PC-3 (cell line): ENCODE data around the gene LYPD5. TPM values are rescaled to one million over a fixed set of nuclear protein-coding genes. Genes with fewer than 3 reads are reported as not detected.
A peak's percentile ranks its signal among the peaks of the same experiment; 100 is the strongest.

Experiments used
- ATAC-seq: fragments of 200-7000 bp; cut with Tn5 transposase; 2 replicates; pipeline ENCODE4 v1.9.1; 2020; ENCODE audit warnings: mild to moderate bottlenecking, moderate library complexity
- BruUV-seq: library from RNA; stranded (reverse); fragments of 400-500 nt; replicated peaks from 2 replicates; lab custom pipeline; 2021; lab: Mats Ljungman, UMichigan
- CTCF ChIA-PET: fragments of 300-600 bp; sonication (Branson Sonifier 250); formaldehyde crosslinking; loops from one replicate; lab custom pipeline; 2022; ENCODE audit warnings: antibody characterized with exemption; lab: Charles Lee
- POLR2A ChIA-PET: fragments of 300-600 bp; sonication (Branson Sonifier 250); formaldehyde crosslinking; loops from one replicate; lab custom pipeline; 2022; ENCODE audit warnings: antibody characterized with exemption; ENCODE audit not compliant: unreplicated experiment; lab: Charles Lee
- DNase-seq: peaks from one replicate; pipeline ENCODE4 v3.0.0-alpha.2; 2015
- H2AFZ ChIP-seq: fragments of 300-600 bp; sonication (generic); 2 replicates; pipeline ENCODE4 v1.6.0; 2016; ENCODE audit warnings: antibody characterized with exemption, low read length
- H3F3A ChIP-seq: fragments of 300-600 bp; sonication (generic); one replicate; pipeline ENCODE4 v1.6.0; 2017; ENCODE audit warnings: antibody characterized with exemption, low read length, control low read depth, mild to moderate bottlenecking; ENCODE audit not compliant: unreplicated experiment
- H3K27ac ChIP-seq: fragments of 300-600 bp; sonication (generic); 2 replicates; pipeline ENCODE4 v1.5.1; 2016; ENCODE audit warnings: mild to moderate bottlenecking, low read length
- H3K27me3 ChIP-seq: fragments of 300-600 bp; sonication (generic); 2 replicates; pipeline ENCODE4 v1.6.1; 2016; ENCODE audit warnings: low read length, mixed read lengths
- H3K36me3 ChIP-seq: fragments of 300-600 bp; sonication (generic); 2 replicates; pipeline ENCODE4 v1.6.1; 2016; ENCODE audit warnings: low read depth, mixed run types, low read length, mixed read lengths
- H3K4me1 ChIP-seq: fragments of 300-600 bp; sonication (generic); 2 replicates; pipeline ENCODE4 v1.5.1; 2016; ENCODE audit warnings: low read length; ENCODE audit not compliant: insufficient read depth
- H3K4me2 ChIP-seq: fragments of 300-600 bp; sonication (generic); 2 replicates; pipeline ENCODE4 v1.6.0; 2016; ENCODE audit warnings: low read length
- H3K4me3 ChIP-seq: fragments of 300-600 bp; sonication (generic); 2 replicates; pipeline ENCODE4 v1.5.1; 2016; ENCODE audit warnings: mild to moderate bottlenecking, low read length, mixed read lengths
- H3K79me2 ChIP-seq: fragments of 300-600 bp; sonication (generic); 2 replicates; pipeline ENCODE4 v1.6.1; 2017; ENCODE audit warnings: low read length, mixed read lengths
- H3K9ac ChIP-seq: fragments of 300-600 bp; sonication (generic); 2 replicates; pipeline ENCODE4 v1.6.0; 2016; ENCODE audit warnings: mild to moderate bottlenecking, low read length
- H3K9me2 ChIP-seq: fragments of 300-600 bp; sonication (generic); replicated peaks from 2 replicates; pipeline ENCODE4 v1.6.1; 2016; ENCODE audit warnings: mixed run types, low read length, mixed read lengths
- H3K9me3 ChIP-seq: fragments of 300-600 bp; sonication (generic); 2 replicates; pipeline ENCODE4 v1.6.1; 2016; ENCODE audit warnings: low read length, mixed read lengths
- H4K20me1 ChIP-seq: fragments of 300-600 bp; sonication (generic); 2 replicates; pipeline ENCODE4 v1.6.1; 2016; ENCODE audit warnings: low read length, mixed read lengths
- EZH2 ChIP-seq: fragments of 300-600 bp; sonication (generic); IDR thresholded peaks from one replicate; pipeline ENCODE4 v1.6.1; 2017; ENCODE audit warnings: antibody characterized with exemption, mild to moderate bottlenecking, low read length; ENCODE audit not compliant: unreplicated experiment
- EZH2phosphoT487 ChIP-seq: fragments of 300-600 bp; sonication (generic); IDR thresholded peaks from 2 replicates; pipeline ENCODE4 v1.6.1; 2018; ENCODE audit warnings: mild to moderate bottlenecking, antibody characterized with exemption, low read length, borderline replicate concordance
- intact Hi-C: fragments of 100-400 bp; cut with micrococcal nuclease; formaldehyde crosslinking; loops from 2 replicates; pipeline ENCODE4 v1.9.0; 2023
- total RNA-seq: library from RNA; depleted of rRNA; stranded (reverse); fragments of >200 nt; gene quantifications from 2 replicates; pipeline ENCODE4 v1.2.3, GENCODE V29; 2014
- TF ChIP-seq, protein P1 (sequence below): fragments of 300-600 bp; sonication (generic); conservative IDR thresholded peaks from 2 replicates; pipeline ENCODE4 v1.5.1; 2017; ENCODE audit warnings: antibody characterized with exemption, low read depth, mild to moderate bottlenecking, low read length

The LYPD5 gene
- total RNA-seq, 1 experiment from 2014 or later = 6.8 TPM

GRCh38 chr19:43789029-43789428 is 13.2 kb downstream of the LYPD5 start:
- Histone ChIP-seq H3K36me3 (no peaks in the 10 kb centered on the region), H3K4me1 (peaks cover 18% of the 10 kb centered on the region), H3K27me3 (no peaks in the 10 kb centered on the region), H3K27ac (no peak overlapping the region), H3K4me2 (no peak overlapping the region), H3K9me2 (no peaks in the 10 kb centered on the region), H3F3A (no peaks in the 10 kb centered on the region), H4K20me1 (no peaks in the 10 kb centered on the region), H3K9me3 (no peaks in the 10 kb centered on the region), H2AFZ (no peak overlapping the region), H3K4me3 (no peak overlapping the region), H3K79me2 (no peaks in the 10 kb centered on the region), H3K9ac (no peak overlapping the region)
- ATAC-seq = no peak
- CTCF ChIA-PET = no interaction called here
- BruUV-seq = no TSS peak
- TF ChIP-seq EZH2 = no peak
- TF ChIP-seq, protein P1, sequence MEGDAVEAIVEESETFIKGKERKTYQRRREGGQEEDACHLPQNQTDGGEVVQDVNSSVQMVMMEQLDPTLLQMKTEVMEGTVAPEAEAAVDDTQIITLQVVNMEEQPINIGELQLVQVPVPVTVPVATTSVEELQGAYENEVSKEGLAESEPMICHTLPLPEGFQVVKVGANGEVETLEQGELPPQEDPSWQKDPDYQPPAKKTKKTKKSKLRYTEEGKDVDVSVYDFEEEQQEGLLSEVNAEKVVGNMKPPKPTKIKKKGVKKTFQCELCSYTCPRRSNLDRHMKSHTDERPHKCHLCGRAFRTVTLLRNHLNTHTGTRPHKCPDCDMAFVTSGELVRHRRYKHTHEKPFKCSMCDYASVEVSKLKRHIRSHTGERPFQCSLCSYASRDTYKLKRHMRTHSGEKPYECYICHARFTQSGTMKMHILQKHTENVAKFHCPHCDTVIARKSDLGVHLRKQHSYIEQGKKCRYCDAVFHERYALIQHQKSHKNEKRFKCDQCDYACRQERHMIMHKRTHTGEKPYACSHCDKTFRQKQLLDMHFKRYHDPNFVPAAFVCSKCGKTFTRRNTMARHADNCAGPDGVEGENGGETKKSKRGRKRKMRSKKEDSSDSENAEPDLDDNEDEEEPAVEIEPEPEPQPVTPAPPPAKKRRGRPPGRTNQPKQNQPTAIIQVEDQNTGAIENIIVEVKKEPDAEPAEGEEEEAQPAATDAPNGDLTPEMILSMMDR = no peak
- no peak for TF ChIP-seq EZH2phosphoT487
- peak; percentile 44 for DNase-seq
- POLR2A ChIA-PET = no interaction called here
- intact Hi-C loops = no loop called here

DNA sequence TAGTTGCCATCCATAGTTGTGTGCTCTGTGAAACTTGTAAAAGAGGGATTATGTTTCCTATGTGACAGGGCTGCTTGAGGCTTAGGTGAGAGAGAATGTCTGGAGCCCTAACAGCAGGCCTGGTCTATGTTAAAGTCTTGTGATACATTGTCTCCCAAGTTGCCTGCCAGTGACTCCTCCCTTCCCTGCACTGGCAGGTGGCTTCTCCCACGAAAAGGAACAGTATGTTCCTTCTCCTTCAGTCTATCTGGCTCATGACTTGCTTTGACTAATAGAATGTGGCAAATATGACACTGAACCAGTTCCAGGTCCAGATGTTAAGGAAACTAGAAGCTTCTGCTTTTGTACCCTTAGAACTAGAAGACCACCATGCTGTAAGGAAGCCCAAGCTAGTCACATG is 15.6 kb downstream of the LYPD5 start:
- no TSS peak for BruUV-seq
- Histone ChIP-seq H3K4me2 (no peak overlapping the region), H2AFZ (no peak overlapping the region), H3K9me2 (no peaks in the 10 kb centered on the region), H3K4me3 (no peak overlapping the region), H3K9me3 (no peaks in the 10 kb centered on the region), H3K79me2 (no peaks in the 10 kb centered on the region), H3K36me3 (no peaks in the 10 kb centered on the region), H3K9ac (no peak overlapping the region), H3K4me1 (peaks cover 25% of the 10 kb centered on the region), H3F3A (no peaks in the 10 kb centered on the region), H3K27me3 (no peaks in the 10 kb centered on the region), H3K27ac (no peak overlapping the region), H4K20me1 (no peaks in the 10 kb centered on the region)
- ChIA-PET CTCF (no interaction called here), POLR2A (no interaction called here)
- no peak for DNase-seq
- intact Hi-C loops = no loop called here
- no peak for ATAC-seq
- TF ChIP-seq EZH2 = no peak
- TF ChIP-seq, protein P1 = no peak
- TF ChIP-seq EZH2phosphoT487 = no peak

DNA sequence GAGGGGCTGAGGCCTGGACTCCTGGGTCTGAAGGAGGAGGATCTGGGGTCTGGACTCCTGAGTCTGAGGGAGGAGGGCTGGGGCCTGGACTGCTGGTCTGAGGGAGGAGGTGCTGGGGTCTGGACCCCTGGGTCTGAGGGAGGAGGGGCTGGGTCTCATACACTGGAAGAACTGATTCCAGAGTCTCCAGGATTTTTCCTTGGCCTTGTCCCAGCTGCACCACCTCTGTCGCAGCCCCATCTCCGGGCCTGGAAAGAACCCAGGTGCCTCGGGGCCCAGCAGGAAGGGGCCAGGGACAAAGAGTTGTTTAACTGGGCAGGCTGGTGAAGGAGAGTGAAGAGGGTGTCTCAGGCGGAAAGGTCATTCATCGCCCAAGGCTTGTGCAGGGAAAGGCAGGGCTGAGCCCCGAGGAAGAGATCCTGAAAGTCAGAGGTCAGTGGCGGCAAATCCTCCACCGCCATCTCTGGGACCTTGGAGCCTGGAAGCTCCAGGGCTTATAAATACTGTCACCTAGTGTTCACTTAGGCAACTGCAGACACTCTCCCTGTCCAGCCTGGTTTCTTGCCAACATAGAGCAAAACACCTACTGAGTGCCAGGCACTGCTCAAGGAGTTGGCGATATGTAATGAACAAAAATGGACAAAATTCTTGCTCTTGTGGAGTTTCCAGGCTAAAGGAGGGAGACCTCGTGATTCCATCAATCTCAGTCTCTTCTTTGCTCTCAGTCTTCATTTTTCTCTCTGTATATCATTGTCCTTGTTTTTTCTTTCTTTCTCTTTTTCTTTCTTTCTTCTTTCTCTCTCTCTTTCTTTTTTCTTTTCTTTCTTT is 17.1 kb downstream of the LYPD5 start:
- Histone ChIP-seq H4K20me1 (no peaks in the 10 kb centered on the region), H3K9me3 (no peaks in the 10 kb centered on the region), H2AFZ (peak overlapping the region; percentile 82), H3K36me3 (no peaks in the 10 kb centered on the region), H3K4me3 (peak overlapping the region; percentile 38; the same call in 1 of the 2 replicates), H3K79me2 (peaks cover 7% of the 10 kb centered on the region), H3K4me1 (peaks cover 35% of the 10 kb centered on the region), H3K9me2 (no peaks in the 10 kb centered on the region), H3K27ac (peak overlapping the region; percentile 98), H3K4me2 (peak overlapping the region; percentile 74), H3K27me3 (no peaks in the 10 kb centered on the region), H3F3A (no peaks in the 10 kb centered on the region), H3K9ac (peak overlapping the region; percentile 83)
- peak; percentile 39 for ATAC-seq
- ChIA-PET POLR2A (interaction anchor here (0.6 kb wide), 1 partner anchor 30 kb away, joined by 3 read pairs; the partner anchor contains the start of gene SMG9), CTCF (interaction anchor here (0.8 kb wide), 1 partner anchor 25 kb away, joined by 3 read pairs; no protein-coding TSS in a partner anchor)
- peak; percentile 84 for DNase-seq
- intact Hi-C loops = loop anchor here (1.0 to 2.0 kb wide), 2 partner anchors 20 to 40 kb away; no protein-coding TSS in a partner anchor
- no peak for TF ChIP-seq EZH2phosphoT487
- TF ChIP-seq, protein P1 = peak; percentile 86
- BruUV-seq = no TSS peak
